Mesendoderm (in vitro differentiated cells): ENCODE data around the gene CPEB3.
A peak's percentile ranks its signal among the peaks of the same experiment; 100 is the strongest.

Experiments
- DNase-seq: peaks from one replicate; pipeline ENCODE4 v3.0.0; 2013
- H2AK5ac ChIP-seq: 2 replicates; pipeline ENCODE4 v1.6.1; 2013; ENCODE audit warnings: low read length, inconsistent platforms
- H2BK120ac ChIP-seq: 2 replicates; pipeline ENCODE4 v1.6.1; 2013; ENCODE audit warnings: low read depth, mild to moderate bottlenecking, low read length, moderate library complexity, mixed read lengths
- H2BK15ac ChIP-seq: replicated peaks from 2 replicates; pipeline ENCODE4 v1.6.1; 2013; ENCODE audit warnings: low read depth, mild to moderate bottlenecking, moderate library complexity
- H2BK5ac ChIP-seq: 2 replicates; pipeline ENCODE4 v1.6.1; 2013; ENCODE audit warnings: low read length, inconsistent platforms
- H3K18ac ChIP-seq: 2 replicates; pipeline ENCODE4 v1.6.1; 2013; ENCODE audit warnings: mild to moderate bottlenecking, low read length, mixed read lengths
- H3K23ac ChIP-seq: one replicate; pipeline ENCODE4 v1.6.1; 2013; ENCODE audit warnings: low read length
- H3K27ac ChIP-seq: 2 replicates; pipeline ENCODE4 v1.5.1; 2013; ENCODE audit warnings: low read depth, mild to moderate bottlenecking, inconsistent platforms, low read length, moderate library complexity
- H3K27me3 ChIP-seq: 2 replicates; pipeline ENCODE4 v1.6.1; 2013; ENCODE audit warnings: low read length, control low read depth, mild to moderate bottlenecking, inconsistent platforms; ENCODE audit not compliant: insufficient read depth, poor library complexity
- H3K36me3 ChIP-seq: 2 replicates; pipeline ENCODE4 v1.6.1; 2013; ENCODE audit warnings: low read length, inconsistent platforms; ENCODE audit not compliant: control insufficient read depth, insufficient read depth
- H3K4ac ChIP-seq: one replicate; pipeline ENCODE4 v1.6.1; 2013; ENCODE audit warnings: low read depth, mild to moderate bottlenecking, low read length, moderate library complexity
- H3K4me1 ChIP-seq: 2 replicates; pipeline ENCODE4 v1.6.1; 2013; ENCODE audit warnings: low read depth, low read length, inconsistent platforms; ENCODE audit not compliant: control insufficient read depth
- H3K4me2 ChIP-seq: 2 replicates; pipeline ENCODE4 v1.6.1; 2013; ENCODE audit warnings: low read length
- H3K4me3 ChIP-seq: 2 replicates; pipeline ENCODE4 v1.5.1; 2013; ENCODE audit warnings: mild to moderate bottlenecking, low read length
- H3K56ac ChIP-seq: one replicate; pipeline ENCODE4 v1.6.1; 2013; ENCODE audit warnings: low read length
- H3K79me1 ChIP-seq: 2 replicates; pipeline ENCODE4 v1.6.1; 2013; ENCODE audit warnings: low read length, inconsistent platforms
- H3K79me2 ChIP-seq: 2 replicates; pipeline ENCODE4 v1.6.1; 2013; ENCODE audit warnings: mild to moderate bottlenecking, low read length; ENCODE audit not compliant: control insufficient read depth, insufficient read depth
- H3K9ac ChIP-seq: 2 replicates; pipeline ENCODE4 v1.6.1; 2013; ENCODE audit warnings: low read length, inconsistent platforms
- H4K5ac ChIP-seq: one replicate; pipeline ENCODE4 v1.6.1; 2013; ENCODE audit warnings: low read length
- H4K8ac ChIP-seq: one replicate; pipeline ENCODE4 v1.6.1; 2013; ENCODE audit warnings: low read depth, mild to moderate bottlenecking, control low read depth, low read length, moderate library complexity
- WGBS: extraction: QIAGEN DNeasy Blood & Tissue Kit; methylation state at CpG from one replicate; pipeline ENCODE4 v1.1.7; 2013; ENCODE audit warnings: low lambda C conversion rate, missing lambda C conversion rate; ENCODE audit not compliant: insufficient coverage; ENCODE audit errors: extremely low coverage; 5-methylcytosine and 5-hydroxymethylcytosine counted together

The CPEB3 gene

DNA sequence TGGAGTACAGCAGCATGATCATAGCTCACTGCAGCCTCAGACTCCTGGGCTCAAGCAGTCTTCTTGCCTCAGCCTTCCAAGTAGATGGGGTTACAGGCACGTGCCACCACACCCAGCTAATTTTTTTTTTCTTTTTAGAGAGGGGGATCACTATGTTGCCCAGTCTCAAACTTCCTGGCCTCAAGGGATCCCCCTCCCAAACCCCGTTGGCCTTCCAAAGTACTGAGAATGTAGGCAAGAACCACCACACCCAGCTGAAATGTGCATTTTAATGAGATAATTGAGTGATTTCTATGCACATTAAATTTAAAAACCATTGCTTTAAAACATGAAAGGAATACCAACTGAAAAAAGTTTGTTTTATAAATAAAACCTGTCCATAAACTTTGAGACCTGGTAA is 25.7 kb upstream of the CPEB3 start:
- no peak overlapping the region for H3K9ac ChIP-seq
- no peak overlapping the region for H4K8ac ChIP-seq
- no peak overlapping the region for H3K18ac ChIP-seq
- no peaks in the 10 kb centered on the region for H3K4me1 ChIP-seq
- no peak overlapping the region for H2BK5ac ChIP-seq
- H2AK5ac ChIP-seq: no peak overlapping the region
- no peak overlapping the region for H2BK120ac ChIP-seq
- H3K4me2 ChIP-seq: no peak overlapping the region
- no peaks in the 10 kb centered on the region for H3K36me3 ChIP-seq
- no peak overlapping the region for H3K56ac ChIP-seq
- no peak overlapping the region for H3K27ac ChIP-seq
- H2BK15ac ChIP-seq: no peak overlapping the region
- H3K79me1 ChIP-seq: peaks cover 7% of the 10 kb centered on the region
- no peaks in the 10 kb centered on the region for H3K27me3 ChIP-seq
- no peak overlapping the region for H4K5ac ChIP-seq
- H3K79me2 ChIP-seq: peaks cover 3% of the 10 kb centered on the region
- no peak overlapping the region for H3K4ac ChIP-seq
- DNase-seq: no peak
- H3K4me3 ChIP-seq: no peak overlapping the region
- no peak overlapping the region for H3K23ac ChIP-seq
- no CpG with 5 or more reads among the region's 2 CpGs for WGBS

DNA sequence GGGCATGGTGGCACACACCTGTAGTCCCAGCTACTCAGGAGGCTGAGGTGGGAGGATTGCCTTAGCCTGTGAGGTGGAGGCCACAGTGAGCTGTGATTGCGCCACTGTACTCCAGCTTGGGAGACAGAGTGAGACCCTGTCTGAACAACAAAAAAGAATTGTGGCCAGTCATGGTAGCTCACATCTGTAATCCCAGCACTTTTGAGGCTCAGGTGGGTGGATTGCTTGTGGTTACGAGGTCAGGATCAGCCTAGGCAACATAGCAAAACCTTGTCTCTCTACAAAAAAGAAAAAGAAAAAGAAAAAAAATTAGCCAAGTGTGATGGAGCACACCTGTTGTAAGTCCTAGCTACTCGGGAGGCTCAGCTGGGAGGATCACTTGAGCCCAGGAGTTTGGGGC is 22.9 kb upstream of the CPEB3 start:
- H3K79me2 ChIP-seq: peaks cover 4% of the 10 kb centered on the region
- no peak overlapping the region for H2BK15ac ChIP-seq
- H4K8ac ChIP-seq: no peak overlapping the region
- no peak overlapping the region for H3K56ac ChIP-seq
- H3K9ac ChIP-seq: no peak overlapping the region
- peaks cover 7% of the 10 kb centered on the region for H3K79me1 ChIP-seq
- H2BK5ac ChIP-seq: no peak overlapping the region
- no peaks in the 10 kb centered on the region for H3K27me3 ChIP-seq
- no peaks in the 10 kb centered on the region for H3K36me3 ChIP-seq
- no peak overlapping the region for H2BK120ac ChIP-seq
- no peak overlapping the region for H3K23ac ChIP-seq
- H3K18ac ChIP-seq: no peak overlapping the region
- no peak overlapping the region for H3K27ac ChIP-seq
- no peak overlapping the region for H3K4me2 ChIP-seq
- no peak overlapping the region for H2AK5ac ChIP-seq
- H3K4me3 ChIP-seq: no peak overlapping the region
- DNase-seq: no peak
- no peaks in the 10 kb centered on the region for H3K4me1 ChIP-seq
- no peak overlapping the region for H3K4ac ChIP-seq
- no peak overlapping the region for H4K5ac ChIP-seq
- no CpG with 5 or more reads among the region's 3 CpGs for WGBS

GRCh38 chr10:92309272-92309671 is 18.4 kb upstream of the CPEB3 start:
- no peak for DNase-seq
- Histone ChIP-seq H3K36me3 (no peaks in the 10 kb centered on the region), H3K4me1 (no peaks in the 10 kb centered on the region), H3K27ac (no peak overlapping the region), H2BK15ac (no peak overlapping the region), H2BK120ac (no peak overlapping the region), H2BK5ac (no peak overlapping the region), H3K79me2 (peaks cover 28% of the 10 kb centered on the region), H3K23ac (no peak overlapping the region), H3K4ac (no peak overlapping the region), H3K27me3 (no peaks in the 10 kb centered on the region), H3K56ac (no peak overlapping the region), H3K79me1 (peaks cover 9% of the 10 kb centered on the region), H3K9ac (no peak overlapping the region), H3K4me2 (no peak overlapping the region), H3K18ac (no peak overlapping the region), H4K8ac (no peak overlapping the region), H4K5ac (no peak overlapping the region), H2AK5ac (no peak overlapping the region), H3K4me3 (no peak overlapping the region)
- WGBS: no CpG with 5 or more reads among the region's 1 CpG

DNA sequence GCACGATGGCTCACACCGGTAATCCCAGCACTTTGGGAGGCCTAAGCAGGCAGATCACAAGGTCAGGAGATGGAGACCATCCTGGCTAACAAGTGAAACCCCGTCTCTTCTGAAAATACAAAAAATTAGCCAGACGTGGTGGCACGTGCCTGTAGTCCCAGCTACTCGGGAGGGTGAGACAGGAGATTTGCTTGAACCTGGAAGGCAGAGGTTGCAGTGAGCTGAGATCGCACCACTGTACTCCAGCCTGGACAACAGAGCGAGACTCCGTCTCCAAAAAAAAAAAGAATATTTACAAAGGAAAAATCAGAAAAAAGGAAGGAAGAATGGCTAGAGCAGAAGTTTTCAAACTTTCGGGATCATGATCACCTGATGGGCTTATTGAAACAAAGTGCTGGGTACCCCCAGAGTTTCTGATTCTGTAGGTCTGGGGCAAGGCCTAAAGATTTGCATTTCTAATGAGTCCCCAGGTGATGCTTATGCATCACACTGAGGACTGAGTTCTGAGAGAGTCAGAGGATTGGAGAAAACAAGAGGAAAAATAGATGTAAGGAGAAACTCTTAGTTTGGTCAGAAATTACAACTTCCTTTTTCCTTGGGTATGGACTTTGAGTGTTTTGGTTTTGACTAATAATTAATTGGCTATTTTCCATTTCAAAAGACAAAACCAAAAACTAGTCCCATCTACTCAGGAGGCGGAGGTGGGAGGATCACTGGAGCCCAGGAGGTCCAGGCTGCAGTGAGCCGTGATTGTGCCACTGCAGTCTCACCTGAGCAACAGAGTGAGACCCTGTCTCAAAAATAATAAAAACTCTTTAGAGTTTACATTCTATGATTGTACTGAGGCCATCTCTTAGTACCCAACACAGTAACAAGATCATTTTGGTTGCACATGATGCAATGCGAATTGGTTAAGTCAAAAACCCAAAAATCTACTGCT is 14.5 kb upstream of the CPEB3 start:
- Histone ChIP-seq H2BK5ac (no peak overlapping the region), H3K79me1 (peaks cover 9% of the 10 kb centered on the region), H4K8ac (no peak overlapping the region), H3K4me1 (no peaks in the 10 kb centered on the region), H2BK15ac (no peak overlapping the region), H3K18ac (peak overlapping the region; percentile 18), H3K9ac (no peak overlapping the region), H3K23ac (no peak overlapping the region), H2AK5ac (no peak overlapping the region), H3K27me3 (no peaks in the 10 kb centered on the region), H3K36me3 (no peaks in the 10 kb centered on the region), H3K4me3 (no peak overlapping the region), H3K27ac (no peak overlapping the region), H3K4ac (no peak overlapping the region), H3K4me2 (no peak overlapping the region), H3K79me2 (peaks cover 47% of the 10 kb centered on the region), H2BK120ac (no peak overlapping the region), H4K5ac (no peak overlapping the region), H3K56ac (no peak overlapping the region)
- DNase-seq: no peak
- no CpG with 5 or more reads among the region's 13 CpGs for WGBS

DNA sequence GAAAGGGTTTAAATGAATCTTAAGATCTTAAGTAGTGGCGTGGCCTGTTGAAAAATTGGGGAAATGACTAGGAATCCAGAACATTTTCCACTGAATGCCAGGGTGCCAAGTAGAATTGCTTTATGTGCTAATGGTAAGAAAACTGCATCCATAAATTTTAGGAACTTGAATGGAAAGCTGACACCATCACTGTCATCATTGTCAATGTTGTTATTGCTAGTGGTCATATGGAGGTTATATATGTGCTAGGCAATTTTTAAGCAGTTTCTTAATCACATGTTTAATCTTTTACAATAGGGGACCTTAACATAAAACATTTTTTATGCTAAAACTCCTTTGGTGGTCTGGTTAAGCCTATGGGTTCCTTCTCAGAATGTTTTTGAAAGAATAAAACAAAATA is 13.2 kb upstream of the CPEB3 start:
- H3K4ac ChIP-seq: no peak overlapping the region
- H3K27me3 ChIP-seq: no peaks in the 10 kb centered on the region
- no peak overlapping the region for H3K27ac ChIP-seq
- H3K9ac ChIP-seq: no peak overlapping the region
- WGBS: no CpG with 5 or more reads among the region's 1 CpG
- H3K4me1 ChIP-seq: no peaks in the 10 kb centered on the region
- no peak overlapping the region for H3K23ac ChIP-seq
- H2BK5ac ChIP-seq: no peak overlapping the region
- no peak overlapping the region for H3K4me3 ChIP-seq
- H4K8ac ChIP-seq: no peak overlapping the region
- H3K79me1 ChIP-seq: peaks cover 13% of the 10 kb centered on the region
- no peak overlapping the region for H2BK120ac ChIP-seq
- H4K5ac ChIP-seq: no peak overlapping the region
- DNase-seq: no peak
- no peak overlapping the region for H2AK5ac ChIP-seq
- H3K56ac ChIP-seq: no peak overlapping the region
- no peaks in the 10 kb centered on the region for H3K36me3 ChIP-seq
- no peak overlapping the region for H2BK15ac ChIP-seq
- H3K4me2 ChIP-seq: no peak overlapping the region
- H3K79me2 ChIP-seq: peaks cover 57% of the 10 kb centered on the region
- no peak overlapping the region for H3K18ac ChIP-seq

DNA sequence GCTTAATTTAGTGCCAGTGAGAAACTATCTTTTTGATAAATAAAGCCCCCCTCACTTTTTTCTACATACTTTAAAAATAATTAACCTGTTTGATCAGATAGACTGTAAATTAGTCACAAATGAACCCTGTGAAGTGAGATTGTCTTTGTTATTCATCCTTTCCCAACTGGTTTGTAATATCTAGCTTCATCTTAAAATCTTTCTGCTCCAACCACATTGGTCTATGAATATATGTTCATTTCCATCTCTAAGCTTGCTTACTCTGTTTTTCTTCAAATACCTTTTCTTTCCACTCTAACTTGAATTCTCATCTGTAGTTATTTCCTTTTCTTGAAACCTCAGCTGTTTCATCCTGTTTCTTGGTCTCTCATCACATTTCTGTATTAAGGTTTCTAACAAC is 12.2 kb upstream of the CPEB3 start:
- H2BK15ac ChIP-seq: no peak overlapping the region
- H3K79me1 ChIP-seq: peaks cover 15% of the 10 kb centered on the region
- no peaks in the 10 kb centered on the region for H3K4me1 ChIP-seq
- no peaks in the 10 kb centered on the region for H3K36me3 ChIP-seq
- no peak overlapping the region for H3K27ac ChIP-seq
- H3K4me2 ChIP-seq: no peak overlapping the region
- H3K4ac ChIP-seq: no peak overlapping the region
- no peak overlapping the region for H2BK120ac ChIP-seq
- H3K9ac ChIP-seq: no peak overlapping the region
- no peak overlapping the region for H3K23ac ChIP-seq
- no peak overlapping the region for H3K56ac ChIP-seq
- no peaks in the 10 kb centered on the region for H3K27me3 ChIP-seq
- H2AK5ac ChIP-seq: no peak overlapping the region
- H3K18ac ChIP-seq: no peak overlapping the region
- H3K4me3 ChIP-seq: no peak overlapping the region
- no peak overlapping the region for H4K5ac ChIP-seq
- no peak overlapping the region for H2BK5ac ChIP-seq
- peaks cover 63% of the 10 kb centered on the region for H3K79me2 ChIP-seq
- no peak overlapping the region for H4K8ac ChIP-seq
- no peak for DNase-seq
